COR-L47 (cell line): ENCODE results near the gene CLEC3B.

Source experiments
- DNase-seq: peaks from one replicate; lab custom pipeline; 2025; lab: John Stamatoyannopoulos, UW

CLEC3B gene

DNA sequence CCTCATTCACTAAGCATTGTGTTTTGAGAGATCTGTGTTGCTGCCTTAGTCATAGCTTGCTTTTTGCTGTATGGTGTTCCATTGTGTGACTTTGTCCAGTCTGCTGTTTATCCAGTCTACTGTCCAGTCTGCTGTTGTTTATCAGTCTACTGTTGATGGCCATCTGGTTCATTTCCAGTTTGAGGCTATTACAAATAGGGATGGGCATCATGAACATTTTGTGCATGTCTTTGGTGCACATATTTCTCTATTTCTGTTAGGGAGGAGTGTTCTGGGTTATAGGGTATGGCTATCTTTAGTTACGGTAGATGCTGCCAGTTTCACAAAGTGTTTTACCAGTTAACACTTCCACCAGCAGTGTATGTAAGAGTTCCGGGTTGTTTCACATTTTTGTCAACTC is 22.2 kb upstream of the CLEC3B start:
- DNase-seq = no peak

- DNase-seq = no peak
These were observed 19.0 kb upstream of the CLEC3B start for GRCh38 chr3:45007091-45007490.

DNA sequence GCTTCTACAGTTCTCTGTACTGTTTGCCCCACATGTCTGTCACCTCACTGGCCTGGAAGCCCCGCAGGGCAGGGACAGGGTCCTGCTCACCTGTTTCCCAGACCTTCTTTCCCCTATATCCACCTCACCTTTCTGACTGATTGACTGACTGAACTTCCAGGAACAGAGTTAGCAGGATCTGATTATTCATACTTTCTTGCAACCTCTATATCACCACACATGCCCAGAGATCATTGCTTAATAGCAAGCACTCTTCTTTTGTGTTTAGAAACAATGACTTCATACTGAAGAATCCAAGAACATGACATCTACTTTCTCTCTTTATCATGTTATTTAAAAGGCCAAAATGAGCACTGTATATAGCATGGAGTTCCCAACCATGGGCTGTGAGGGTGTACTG is 18.0 kb upstream of the CLEC3B start:
- DNase-seq = no peak

GRCh38 chr3:45009868-45010267 is 16.2 kb upstream of the CLEC3B start:
- no peak for DNase-seq

GRCh38 chr3:45010811-45011333 is 15.2 kb upstream of the CLEC3B start:
- no peak for DNase-seq

GRCh38 chr3:45011756-45012508 is 14.2 kb upstream of the CLEC3B start:
- no peak for DNase-seq

DNA sequence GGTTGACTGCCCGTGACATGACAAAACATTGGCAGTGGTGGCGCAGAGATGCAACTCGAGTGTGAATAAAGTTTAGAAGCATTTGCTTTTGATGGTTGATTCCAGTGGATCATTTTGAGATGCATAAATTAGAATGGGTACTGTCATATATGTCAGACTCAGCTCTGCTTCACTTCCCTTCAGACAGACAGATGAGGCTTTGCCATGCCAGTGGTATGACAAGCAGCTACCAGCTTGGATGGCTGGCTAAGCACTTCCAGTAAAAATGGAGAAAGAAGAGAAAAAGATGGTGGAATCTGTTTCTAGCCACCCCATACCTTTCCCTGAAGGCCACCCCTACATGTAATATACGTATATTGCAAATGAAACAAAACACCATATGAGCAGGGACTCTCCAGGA is 13.5 kb upstream of the CLEC3B start:
- no peak for DNase-seq

- DNase-seq = no peak
These were observed 9.2 kb upstream of the CLEC3B start for GRCh38 chr3:45016916-45017315.

- DNase-seq = no peak
These were observed 8.3 kb upstream of the CLEC3B start for GRCh38 chr3:45017821-45018220.

- no peak for DNase-seq
These were observed 5.6 kb upstream of the CLEC3B start for GRCh38 chr3:45020534-45020933.

DNA sequence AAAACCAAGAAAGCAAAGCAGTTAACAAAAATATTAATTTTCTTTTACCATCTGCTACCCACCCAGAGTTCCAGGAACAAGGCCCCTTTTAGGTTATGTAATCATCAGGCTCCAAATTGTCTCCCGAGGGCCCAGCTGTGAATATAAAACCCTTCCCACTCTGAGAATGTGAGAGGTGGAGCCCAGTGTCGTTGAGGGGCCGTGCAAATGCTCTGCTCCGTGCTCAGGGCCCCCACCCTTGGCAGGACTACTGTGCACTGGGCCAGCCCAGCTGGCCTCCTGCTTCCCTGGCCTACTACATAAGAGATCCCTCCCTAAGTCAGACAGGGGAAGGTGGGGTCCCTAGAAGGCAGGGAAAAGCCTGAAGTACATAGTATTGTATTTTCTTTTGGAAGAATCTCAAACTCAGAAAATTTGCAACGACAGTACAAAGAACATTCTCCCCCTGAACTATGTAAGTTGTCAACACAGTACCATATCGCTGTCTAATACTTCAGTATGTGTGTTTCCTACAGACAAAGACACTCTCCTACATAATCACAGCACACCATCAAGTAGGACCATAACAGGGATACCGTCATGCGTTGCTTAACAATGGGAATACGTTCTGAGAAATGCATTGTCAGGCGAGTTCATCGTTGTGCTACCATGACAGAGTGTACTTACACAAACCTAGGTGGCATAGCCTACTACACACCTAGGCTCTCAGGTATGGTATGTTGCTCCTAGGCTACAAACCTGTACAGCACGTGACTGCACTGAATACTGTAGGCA is 4.4 kb upstream of the CLEC3B start:
- no peak for DNase-seq

DNA sequence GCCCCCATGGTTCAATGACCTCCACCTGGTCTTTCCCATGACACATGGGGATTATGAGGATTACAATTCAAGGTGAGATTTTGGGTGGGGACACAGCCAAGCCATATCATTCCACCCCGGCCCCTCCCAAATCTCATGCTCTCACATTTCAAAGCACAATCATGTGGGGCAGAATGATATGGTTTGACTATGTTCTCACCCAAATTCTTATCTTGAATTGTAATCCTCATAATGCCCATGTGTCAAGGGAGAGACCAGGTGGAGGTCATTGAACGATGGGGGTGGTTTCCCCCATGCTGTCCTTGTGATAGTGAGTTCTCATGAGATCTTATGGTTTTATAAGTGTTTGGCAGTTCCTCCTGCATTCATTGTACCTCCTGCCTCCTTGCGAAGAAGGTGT is 2.4 kb upstream of the CLEC3B start:
- no peak for DNase-seq

DNA sequence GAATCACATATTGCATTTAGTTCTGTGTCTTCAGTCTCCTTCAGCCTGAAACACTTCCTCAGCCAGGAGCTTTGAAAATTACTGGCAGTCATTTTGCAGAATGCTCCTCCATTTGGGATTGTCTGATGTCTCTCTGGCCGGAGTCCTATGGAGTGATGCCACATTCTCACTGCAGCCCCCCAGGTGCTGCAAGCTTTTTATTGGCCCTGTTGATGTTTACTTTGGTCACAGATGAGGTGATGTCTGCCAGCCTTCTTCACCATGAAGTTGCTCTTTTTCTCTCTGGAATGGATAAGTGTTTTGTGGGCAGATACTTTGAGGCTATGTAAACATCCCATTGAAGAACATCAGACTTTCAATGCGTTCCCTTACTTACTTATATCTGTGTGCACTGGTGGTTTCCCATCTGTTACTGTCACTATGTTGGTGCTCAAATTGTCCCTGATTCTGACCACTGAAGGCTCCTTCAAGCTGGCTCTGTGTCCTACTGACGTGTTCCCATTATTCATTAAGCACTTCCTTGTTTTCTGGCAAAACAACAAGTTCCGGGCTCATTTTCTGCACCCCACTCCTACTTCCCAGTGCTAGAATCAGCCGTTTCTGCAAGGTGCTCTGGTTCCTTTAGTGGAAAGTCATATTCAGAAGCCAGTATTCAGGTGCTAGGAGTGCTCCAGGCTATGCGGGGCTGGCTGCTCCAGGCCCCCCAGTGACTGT is 1.4 kb upstream of the CLEC3B start:
- DNase-seq = no peak

DNA sequence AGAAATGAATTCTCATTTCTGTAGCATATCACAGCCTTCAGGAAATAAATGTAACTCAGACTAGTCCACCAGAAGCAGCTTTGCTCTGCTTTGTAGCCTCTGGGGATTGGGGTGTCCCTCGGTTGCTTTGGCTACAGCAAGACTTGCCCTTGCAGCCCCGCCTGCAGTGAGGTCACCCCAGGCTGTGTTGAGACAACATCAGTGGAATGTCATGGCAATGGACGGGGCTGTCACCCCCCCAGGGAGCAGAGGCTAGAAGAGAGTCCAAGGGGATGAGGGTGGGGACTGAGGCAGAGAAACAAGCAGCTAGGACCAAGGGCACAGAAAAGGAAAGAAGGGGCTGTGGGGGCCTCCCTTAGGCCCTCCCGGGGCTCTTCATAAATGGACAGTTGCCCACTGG is 854 bp downstream of the CLEC3B start:
- DNase-seq = no peak

DNA sequence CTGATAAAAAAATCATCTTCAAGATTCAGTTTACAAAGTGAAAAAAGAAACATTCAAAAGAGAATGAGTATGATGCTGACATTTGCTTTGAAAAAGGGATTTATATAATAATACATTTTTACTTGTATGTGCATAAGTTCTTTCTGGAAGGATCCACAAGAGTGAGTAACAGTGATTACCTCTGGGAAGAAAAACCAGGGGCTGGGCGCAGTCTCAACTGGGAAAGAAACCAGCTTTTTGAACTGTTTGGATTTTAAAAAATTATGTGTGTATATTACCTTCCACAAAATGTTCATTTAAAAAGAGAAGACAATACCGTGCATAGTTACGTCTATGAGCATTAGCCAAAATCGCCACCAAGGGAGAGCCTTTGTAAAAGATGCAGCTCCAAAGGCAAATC is 1.3 kb downstream of the CLEC3B start:
- DNase-seq = no peak

DNA sequence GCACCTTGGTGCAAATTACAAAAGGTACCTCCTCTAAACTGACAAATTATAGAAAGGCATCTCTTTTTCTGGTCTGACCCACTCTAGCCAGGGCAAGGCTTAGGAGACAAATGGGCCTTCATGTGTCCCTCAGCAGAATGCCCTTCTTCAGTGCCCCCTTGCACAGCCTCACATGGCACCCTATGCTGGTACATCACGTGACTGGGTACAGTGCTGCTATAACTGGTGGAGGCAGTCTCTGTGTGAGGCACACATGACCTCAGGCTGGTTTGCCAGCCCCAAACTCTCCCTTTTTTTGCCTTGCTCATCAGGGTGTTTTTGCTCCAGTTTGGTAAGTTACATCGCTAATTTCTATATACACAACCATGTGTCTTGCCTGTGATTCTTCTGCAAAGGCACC is 3.1 kb downstream of the CLEC3B start:
- DNase-seq = no peak

DNA sequence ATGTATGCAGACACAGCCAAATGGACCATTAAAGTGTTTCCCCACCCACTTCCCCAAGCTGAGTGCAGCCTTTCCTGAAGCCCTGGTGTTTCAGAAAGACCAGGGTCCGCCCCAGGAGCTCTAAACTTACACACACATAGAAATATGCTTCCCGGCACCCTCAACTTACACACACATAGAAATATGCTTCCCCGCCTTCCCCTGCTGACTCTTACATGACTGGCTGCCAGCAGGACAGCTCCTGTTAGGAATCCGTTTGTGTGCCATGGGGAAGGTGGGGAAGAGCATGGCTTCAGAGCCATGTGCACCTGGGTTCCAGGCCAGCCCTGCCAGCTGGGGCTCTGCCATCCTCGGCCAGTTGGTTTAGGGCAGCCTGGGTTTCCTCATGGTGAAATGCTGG is 3.6 kb downstream of the CLEC3B start:
- DNase-seq = no peak

DNA sequence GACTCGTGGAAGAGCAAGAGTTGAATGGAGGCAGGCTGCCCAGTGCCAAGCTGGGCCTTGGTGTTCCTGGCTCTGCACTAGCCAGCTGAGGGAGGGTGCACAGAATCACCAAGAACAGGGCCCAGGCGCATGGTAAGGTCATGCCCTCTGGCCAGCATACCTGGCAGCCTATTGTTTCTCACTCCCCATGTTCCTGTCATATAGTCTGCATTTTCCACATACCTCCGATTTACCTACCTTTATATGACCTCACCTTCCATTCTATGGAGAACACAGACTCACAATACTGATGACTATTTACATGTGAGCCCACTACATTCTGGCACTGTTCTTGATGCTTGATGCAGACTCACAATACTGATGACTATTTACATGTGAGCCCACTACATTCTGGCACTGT is 5.4 kb downstream of the CLEC3B start:
- no peak for DNase-seq

GRCh38 chr3:45032113-45032512 is 6.0 kb downstream of the CLEC3B start:
- no peak for DNase-seq

GRCh38 chr3:45033791-45034190 is 7.7 kb downstream of the CLEC3B start:
- no peak for DNase-seq

DNA sequence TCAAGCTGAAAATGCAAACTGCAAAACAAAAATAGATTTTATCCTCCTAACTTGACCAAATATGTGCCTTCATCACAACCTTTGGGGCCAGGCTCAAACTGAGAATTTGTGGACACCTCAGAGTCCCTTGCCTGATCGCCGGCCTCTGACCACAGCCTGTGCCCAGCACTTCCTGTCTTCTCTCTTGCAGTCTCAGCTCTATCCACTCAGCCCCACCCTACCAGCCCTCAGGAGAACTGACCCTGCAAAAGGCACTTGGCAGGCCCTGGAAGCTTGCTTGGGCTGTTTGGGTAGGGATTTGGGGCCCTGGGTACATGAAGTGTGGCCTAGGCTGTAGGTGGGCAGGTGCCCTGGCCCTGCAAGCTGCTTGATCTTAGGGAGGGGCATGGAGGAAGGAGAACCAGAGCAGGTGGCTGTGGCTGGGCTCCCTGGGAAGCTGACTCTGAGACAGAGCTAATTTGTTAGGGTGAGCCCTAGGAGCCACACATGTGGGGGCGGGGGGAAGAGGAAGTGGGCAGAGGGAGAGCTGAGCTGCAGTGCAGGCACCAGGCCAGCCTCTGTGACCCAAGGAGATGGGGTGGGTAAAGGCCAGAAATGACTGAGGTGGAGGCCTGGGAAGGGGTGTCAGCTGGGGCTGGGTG is 8.6 kb downstream of the CLEC3B start:
- no peak for DNase-seq
